Measurements from ENCODE around the gene GSS. TPM values are rescaled to one million over a fixed set of nuclear protein-coding genes. Genes with fewer than 3 reads are reported as not detected.

GSS gene
- total and polyA plus RNA-seq, 2 of the 8 experiments (the other 6 are each of a cell fraction or from before 2014, with no cell fraction given) = 34.6 to 43.2 TPM

DNA sequence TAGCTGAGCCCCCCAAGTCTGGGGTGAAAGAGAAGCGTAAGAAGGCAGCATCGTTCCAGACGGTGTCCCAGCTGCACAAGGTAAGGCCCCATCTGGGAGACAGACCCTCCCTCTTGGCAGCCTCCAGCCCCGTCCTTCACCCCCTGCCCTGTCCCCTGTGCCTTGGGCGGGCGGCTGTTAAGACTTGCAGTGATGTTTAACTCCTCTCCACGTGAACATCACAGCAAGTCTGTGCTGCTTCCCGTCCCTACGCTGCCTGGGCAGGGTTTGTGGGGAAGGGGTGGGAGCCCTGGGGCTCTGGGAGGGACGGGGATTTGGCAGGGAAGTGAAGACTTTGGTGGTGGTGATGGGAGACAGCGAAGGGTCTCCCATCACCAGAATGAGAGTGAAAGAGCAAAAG, 34.6 kb upstream of the GSS start (continued):
- no peak for TF ChIP-seq EZH2 (IDR thresholded peaks at IDR 0.05; ENCODE audit: low read depth, low read length, severe bottlenecking)
- no peak for TF ChIP-seq CHD2 (IDR thresholded peaks at IDR 0.05; ENCODE audit: low read length)
- TF ChIP-seq NRF1 (IDR thresholded peaks at IDR 0.05; ENCODE audit: low read depth, low read length) = no peak
- no peak for TF ChIP-seq PHF8 (conservative IDR thresholded peaks at IDR 0.05; ENCODE audit: low read depth, low read length)
- no peak for TF ChIP-seq POLR2A (IDR thresholded peaks at IDR 0.05; ENCODE audit: control extremely low read depth in 1 of 2, low read depth in 2 of 2, low read length in 2 of 2)

All from H1 (cell line).